A204.1 (cell line): ENCODE measurements around the gene GREB1.

Source experiments
- FAIRE-seq: peaks from 2 replicates; lab custom pipeline; 2012; peaks lifted over from hg19 to GRCh38; lab: Jason Lieb, UNC

Gene GREB1

DNA sequence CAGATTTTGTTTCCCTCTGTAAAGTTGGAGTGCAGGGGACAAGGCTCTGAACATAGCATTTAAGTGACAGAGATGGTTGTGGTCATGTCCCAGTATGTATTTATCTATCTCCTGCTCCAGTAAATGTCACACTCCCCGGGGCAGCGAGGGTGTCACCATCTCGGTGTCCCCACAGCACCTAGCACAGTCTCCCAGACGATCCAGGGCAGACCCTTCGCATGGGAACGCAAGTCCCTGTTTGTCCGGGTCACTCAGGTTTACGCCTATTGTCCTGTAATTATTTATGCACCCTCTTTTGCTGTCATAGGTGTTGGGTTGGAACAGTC, 148.7 kb downstream of the GREB1 start:
- FAIRE-seq: no peak

DNA sequence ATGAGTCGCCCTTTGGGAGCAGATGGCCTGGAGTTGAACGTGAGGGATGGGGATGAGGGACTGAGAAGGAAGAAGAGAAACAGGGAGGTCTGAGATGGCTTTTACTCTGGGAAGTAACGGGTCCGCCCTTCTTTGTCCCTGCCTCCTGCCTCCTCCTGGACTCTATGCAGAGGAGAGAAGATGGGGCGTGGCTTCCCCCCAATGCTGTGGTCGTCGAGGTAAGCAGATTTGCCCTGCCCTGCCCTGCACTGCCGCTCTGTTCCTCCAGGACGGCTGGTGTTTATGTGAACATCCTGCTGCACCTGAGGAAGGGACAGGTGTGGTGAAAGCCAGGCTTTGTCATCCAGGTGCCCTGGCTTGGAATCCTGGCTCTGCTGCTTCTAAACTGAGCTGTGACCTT, 149.6 kb downstream of the GREB1 start:
- no peak for FAIRE-seq

DNA sequence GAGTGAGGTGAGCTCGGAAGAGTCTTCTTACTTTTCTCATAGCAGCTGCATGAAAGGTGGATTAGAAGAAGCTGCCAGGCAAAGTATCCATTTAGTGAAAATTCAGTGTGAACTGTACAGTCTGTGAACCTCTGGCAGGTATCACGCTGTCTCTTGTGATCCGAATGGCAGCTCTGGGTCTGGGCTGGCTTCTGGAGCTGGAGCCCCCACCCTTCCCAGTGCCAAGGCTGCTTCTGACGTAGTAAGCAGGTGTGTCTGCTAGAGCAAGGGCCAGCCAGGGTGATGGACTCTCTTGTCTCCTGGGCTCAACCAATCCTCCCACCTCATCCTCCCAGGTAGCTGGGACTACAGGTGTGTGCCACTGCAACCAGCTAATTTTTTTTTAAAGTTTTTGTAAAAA, 150.1 kb downstream of the GREB1 start:
- no peak for FAIRE-seq

DNA sequence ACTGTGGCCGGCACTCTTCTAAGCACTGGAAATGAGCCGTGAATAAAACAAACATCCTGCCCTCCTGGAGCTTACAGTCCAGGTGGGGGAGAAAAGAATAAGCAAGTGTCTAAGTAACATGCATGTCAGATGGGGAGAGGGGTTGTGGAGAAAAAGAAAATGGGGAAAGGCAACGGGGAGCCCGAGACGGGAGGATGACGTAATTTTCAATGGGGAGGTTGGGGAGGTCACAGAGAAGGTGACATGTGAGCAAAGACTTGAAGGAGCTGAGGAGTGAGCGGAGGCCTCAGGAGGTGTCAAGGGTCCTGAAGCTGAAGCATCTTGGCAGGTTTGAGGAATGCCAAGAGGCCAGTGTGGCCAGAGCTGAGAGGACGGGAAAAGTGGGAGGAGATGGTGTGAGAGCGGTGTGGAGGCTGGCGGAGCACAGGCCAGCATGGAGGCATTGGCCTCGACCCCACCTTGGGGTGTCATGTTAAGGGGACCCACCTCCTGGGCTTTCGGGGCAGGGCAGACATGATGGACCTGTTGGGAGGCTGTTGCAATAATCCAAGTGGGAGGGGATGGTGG, 151.1 kb downstream of the GREB1 start:
- no peak for FAIRE-seq

DNA sequence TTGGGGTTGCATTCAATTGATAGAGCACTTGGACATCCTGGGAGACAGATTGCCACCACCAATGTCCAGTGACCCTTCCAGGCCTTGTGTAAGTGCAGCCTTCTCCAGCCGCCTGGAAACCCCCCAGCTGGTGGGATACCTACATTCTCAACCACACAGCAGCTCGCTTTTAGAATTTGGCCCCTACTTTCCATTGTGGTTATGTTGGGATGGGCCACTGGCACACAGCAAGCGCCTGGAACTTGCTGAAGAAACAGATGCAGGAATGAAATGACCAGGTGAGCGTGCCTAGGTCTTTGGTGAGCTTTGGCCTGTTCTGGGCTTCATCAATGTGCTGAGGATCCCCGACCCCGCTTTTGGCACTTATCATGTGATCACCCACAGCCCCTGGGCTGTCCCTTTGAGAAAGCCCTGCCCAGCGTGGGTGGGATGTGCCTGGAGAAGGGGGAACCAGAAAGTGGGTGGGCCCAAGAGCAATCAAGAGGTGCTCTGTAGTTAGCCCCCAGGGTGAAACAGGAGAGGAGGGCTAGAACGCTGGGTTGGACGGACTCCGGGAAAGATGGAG, 152.1 kb downstream of the GREB1 start:
- FAIRE-seq: no peak

DNA sequence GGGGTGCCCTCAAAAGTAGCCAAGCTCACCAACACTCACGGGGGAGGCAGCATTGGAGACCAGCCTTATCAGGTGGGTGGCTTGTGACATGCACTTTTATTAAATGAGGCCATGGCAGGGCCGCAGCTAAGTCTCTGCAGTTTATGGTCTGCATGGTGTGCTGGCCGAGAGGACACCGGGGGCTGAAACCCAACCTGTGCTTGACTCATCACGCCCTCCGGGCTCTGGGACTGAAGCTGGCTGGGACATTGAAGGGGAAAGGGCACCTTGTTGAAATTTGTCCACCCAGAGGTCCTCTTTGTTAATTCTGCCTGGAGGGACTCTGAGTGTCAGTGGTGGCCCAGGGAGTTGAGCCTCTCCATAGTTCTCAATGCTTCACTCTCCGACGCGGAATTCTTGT, 153.9 kb downstream of the GREB1 start:
- no peak for FAIRE-seq

DNA sequence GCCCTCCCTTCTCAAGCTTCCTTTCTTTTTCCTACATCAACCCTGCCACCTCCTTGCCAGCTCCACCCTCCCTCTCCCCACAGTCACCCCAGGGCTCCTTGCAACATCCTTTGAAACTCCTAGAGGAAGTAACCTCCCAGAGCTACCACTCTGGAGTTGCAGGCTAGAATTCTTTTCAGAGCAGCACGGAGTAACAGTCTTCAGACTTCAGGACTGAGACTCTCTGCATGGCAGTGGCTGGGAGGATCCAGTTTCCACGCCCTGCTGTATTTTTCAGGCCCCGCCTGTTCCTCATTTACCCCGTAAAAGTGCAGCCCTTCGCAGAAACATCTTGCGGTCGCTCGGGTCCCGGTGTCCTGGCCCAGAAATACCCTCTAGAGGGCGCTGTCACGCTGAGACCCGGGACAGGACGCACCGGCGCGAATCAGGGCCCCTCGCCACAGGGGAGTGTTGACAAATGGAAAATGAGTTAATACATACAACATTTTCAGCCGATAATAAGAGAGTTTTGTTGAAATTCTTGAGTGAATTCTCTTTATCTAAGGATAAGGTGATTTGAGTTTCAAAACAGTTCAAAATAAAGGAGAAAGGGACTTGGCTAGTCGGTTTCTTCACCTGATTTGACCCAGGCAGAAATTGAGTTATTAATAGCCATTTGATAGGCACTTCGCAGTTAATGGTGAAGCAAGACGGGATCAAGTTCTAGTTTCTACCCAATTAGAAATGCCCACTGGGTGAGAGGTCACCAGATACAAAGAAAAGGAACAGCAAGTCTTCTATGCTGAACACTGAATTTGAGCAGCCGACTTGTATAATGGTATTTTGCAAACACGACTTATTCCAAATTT, 154.6 kb downstream of the GREB1 start:
- FAIRE-seq: peak; percentile 70

DNA sequence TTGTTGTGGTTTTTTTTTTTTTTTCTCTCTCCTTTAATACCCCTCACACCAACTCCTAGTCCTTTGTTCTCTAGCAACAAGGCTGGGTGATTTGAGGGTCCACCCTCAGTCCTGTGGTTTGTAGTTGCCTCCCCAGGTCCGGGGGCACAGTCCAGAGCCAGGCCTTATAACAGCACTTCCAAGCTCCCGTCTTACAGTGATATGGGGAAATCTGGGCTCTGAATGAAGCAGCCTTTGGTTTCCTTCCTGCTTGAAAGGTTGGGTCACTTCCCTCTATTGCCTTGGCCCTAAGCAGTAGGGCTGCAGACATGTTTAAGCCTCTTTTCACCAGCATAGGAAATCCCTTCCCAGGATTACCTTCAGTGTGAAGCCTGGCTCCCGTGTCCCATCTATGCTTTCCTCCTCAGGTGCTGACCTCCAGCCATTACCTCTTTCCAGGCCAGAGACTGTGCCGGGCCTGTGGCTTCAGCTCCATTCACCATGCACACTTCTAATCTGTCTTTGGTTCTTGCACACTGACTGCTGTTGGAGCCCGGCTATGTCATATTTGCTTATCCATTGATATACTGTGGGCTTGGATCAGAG, 157.3 kb downstream of the GREB1 start:
- no peak for FAIRE-seq
